ENCODE measurements around the gene RAB35.

The RAB35 gene

GRCh38 chr12:120125792-120126634, 9.5 kb upstream of the RAB35 start:
- FAIRE-seq (no peak), DNase-seq (ENCODE audit: insufficient read length, low spot score) (no peak)
- TF ChIP-seq CTCF (IDR thresholded peaks at IDR 0.05; ENCODE audit: insufficient read depth, missing control alignments): no peak

- no peak for DNase-seq (ENCODE audit: insufficient read length, low spot score)
- TF ChIP-seq CTCF (IDR thresholded peaks at IDR 0.05; ENCODE audit: insufficient read depth, missing control alignments): no peak
- no peak for FAIRE-seq
Observed at GRCh38 chr12:120125029-120125428, 8.5 kb upstream of the RAB35 start.

- DNase-seq (ENCODE audit: insufficient read length, low spot score): no peak
- TF ChIP-seq CTCF (IDR thresholded peaks at IDR 0.05; ENCODE audit: insufficient read depth, missing control alignments): no peak
- FAIRE-seq: no peak
Observed at GRCh38 chr12:120121766-120122293, 5.3 kb upstream of the RAB35 start.

- FAIRE-seq (no peak), DNase-seq (ENCODE audit: insufficient read length, low spot score) (no peak)
- no peak for TF ChIP-seq CTCF (IDR thresholded peaks at IDR 0.05; ENCODE audit: insufficient read depth, missing control alignments)
Observed at GRCh38 chr12:120121343-120121742, 4.8 kb upstream of the RAB35 start.

- TF ChIP-seq CTCF (IDR thresholded peaks at IDR 0.05; ENCODE audit: insufficient read depth, missing control alignments): no peak
- FAIRE-seq (no peak), DNase-seq (ENCODE audit: insufficient read length, low spot score) (no peak)
Observed at GRCh38 chr12:120119271-120119973, 2.9 kb upstream of the RAB35 start.

GRCh38 chr12:120118321-120119061, 1.9 kb upstream of the RAB35 start:
- no peak for TF ChIP-seq CTCF (IDR thresholded peaks at IDR 0.05; ENCODE audit: insufficient read depth, missing control alignments)
- DNase-seq (ENCODE audit: insufficient read length, low spot score) (no peak), FAIRE-seq (no peak)
